ENCODE results near the gene KRTAP5-4.
"Not testable (repeated sequence)": the region's sequence is repeated elsewhere in the genome, so short reads cannot be mapped to it uniquely, and the experiment has no call there.

KRTAP5-4 gene

GRCh38 chr11:1598406-1598805, 23.5 kb downstream of the KRTAP5-4 start:
- not testable (repeated sequence) for DNase-seq

- no peak for DNase-seq
These were observed 24.0 kb downstream of the KRTAP5-4 start, which contains the start of gene KRTAP5-2 for GRCh38 chr11:1597994-1598380. KRTAP5-2 (minus strand) TSS chr11:1598294; CDS start chr11:1598250, 44 bp downstream.

GRCh38 chr11:1597331-1597993, 24.5 kb downstream of the KRTAP5-4 start:
- no peak for DNase-seq

GRCh38 chr11:1596576-1597121, 25.3 kb downstream of the KRTAP5-4 start:
- DNase-seq = not testable (repeated sequence)

- not testable (repeated sequence) for DNase-seq
These were observed 25.9 kb downstream of the KRTAP5-4 start for GRCh38 chr11:1595994-1596575.

- no peak for DNase-seq
These were observed 29.3 kb downstream of the KRTAP5-4 start for GRCh38 chr11:1592628-1593027.

GRCh38 chr11:1589996-1590395, 31.9 kb downstream of the KRTAP5-4 start:
- DNase-seq = no peak

GRCh38 chr11:1589191-1589963, 32.6 kb downstream of the KRTAP5-4 start:
- not testable (repeated sequence) for DNase-seq

- DNase-seq = no peak
These were observed 35.2 kb downstream of the KRTAP5-4 start for GRCh38 chr11:1586699-1587098.

GRCh38 chr11:1584661-1585370, 37.1 kb downstream of the KRTAP5-4 start, which contains the start of gene KRTAP5-1:
KRTAP5-1 (minus strand) TSS chr11:1585283; CDS start chr11:1585249, 34 bp downstream.
- DNase-seq = not testable (repeated sequence)

- not testable (repeated sequence) for DNase-seq
These were observed 39.0 kb downstream of the KRTAP5-4 start for GRCh38 chr11:1582909-1583308.

- DNase-seq = no peak
These were observed 40.0 kb downstream of the KRTAP5-4 start for GRCh38 chr11:1581976-1582375.

GRCh38 chr11:1576825-1577224, 45.1 kb downstream of the KRTAP5-4 start:
- no peak for DNase-seq

GRCh38 chr11:1575756-1576155, 46.2 kb downstream of the KRTAP5-4 start:
- not testable (repeated sequence) for DNase-seq

- DNase-seq = no peak
These were observed 47.0 kb downstream of the KRTAP5-4 start for GRCh38 chr11:1574933-1575242.

GRCh38 chr11:1574238-1574932, 47.6 kb downstream of the KRTAP5-4 start:
- peak; percentile 65 to 76 for DNase-seq

- DNase-seq = no peak
These were observed 48.1 kb downstream of the KRTAP5-4 start for GRCh38 chr11:1573903-1574237.

- peak; percentile 53 to 57 for DNase-seq
These were observed 48.6 kb downstream of the KRTAP5-4 start for GRCh38 chr11:1573077-1573902.

GRCh38 chr11:1572197-1573076, 49.5 kb downstream of the KRTAP5-4 start, which contains the start of gene DUSP8:
DUSP8 (minus strand) TSS chr11:1572271; CDS start chr11:1565826, 6,445 bp downstream.
- peak; percentile 87 to 92 for DNase-seq

- no peak for DNase-seq
These were observed 50.2 kb downstream of the KRTAP5-4 start for GRCh38 chr11:1571760-1572196.

All from activated T-cell treated with anti-CD3 and anti-CD28 coated beads, Interleukin-2, amount 50 U/mL, for 48 hours (primary cell).